Measurements from ENCODE around the gene CSPG4. TPM values are rescaled to one million over a fixed set of nuclear protein-coding genes. Genes with fewer than 3 reads are reported as not detected.
"Not testable (repeated sequence)": the region's sequence is repeated elsewhere in the genome, so short reads cannot be mapped to it uniquely, and the experiment has no call there.

Gene CSPG4
- total and polyA plus RNA-seq, 2 of the 8 experiments (the other 6 are each of a cell fraction or from before 2014, with no cell fraction given): 1.4 to 3.0 TPM

DNA sequence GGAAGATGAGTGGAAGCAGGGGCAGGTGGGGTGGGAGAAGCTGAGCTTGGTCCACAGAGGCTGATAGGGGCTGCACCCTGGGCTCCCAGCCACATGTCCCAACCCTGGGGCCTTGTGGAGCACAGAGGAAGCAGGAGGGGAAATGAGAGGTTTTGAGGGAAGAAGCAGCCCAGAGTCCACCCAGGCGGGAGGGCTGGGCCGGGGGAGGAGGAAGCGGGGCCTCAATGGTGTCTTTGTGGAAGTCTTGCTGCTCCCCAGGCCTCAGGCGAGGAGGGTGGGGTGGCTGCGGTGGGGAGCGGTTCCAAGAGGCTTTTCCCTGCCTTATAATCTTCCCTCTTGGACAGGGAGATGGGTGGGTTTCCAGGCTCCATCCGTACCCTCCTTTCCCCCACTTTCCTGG lies 13.1 kb downstream of the CSPG4 start:
- FAIRE-seq: not testable (repeated sequence)

More for the DNA sequence above, 13.1 kb downstream of the CSPG4 start:
- H3K36me3 ChIP-seq (ENCODE audit: control insufficient read depth in 2 of 4, insufficient read depth in 4 of 4, low read length in 3 of 4); H2BK12ac ChIP-seq (ENCODE audit: low read depth, low read length); H3K4me1 ChIP-seq (replicated peaks in 1 of 4; ENCODE audit: control insufficient read depth in 3 of 4, insufficient read depth in 4 of 4, low read length in 3 of 4); H2AFZ ChIP-seq (ENCODE audit: low read length); H2BK20ac ChIP-seq (ENCODE audit: low read length); H2AK5ac ChIP-seq (ENCODE audit: low read depth, low read length); H3K79me1 ChIP-seq (ENCODE audit: low read depth, low read length); H4K5ac ChIP-seq (ENCODE audit: insufficient read length, low read depth, low read length); H3K18ac ChIP-seq (ENCODE audit: extremely low read depth, low read length); POLR2A ChIA-PET (ENCODE audit: partially characterized antibody); H3K4me2 ChIP-seq (ENCODE audit: insufficient read depth in 1 of 2, low read depth in 2 of 2, low read length in 2 of 2); H3K27me3 ChIP-seq (replicated peaks in 1 of 4; ENCODE audit: control insufficient read depth in 3 of 4, extremely low read depth in 1 of 4, insufficient read depth in 3 of 4, low read length in 3 of 4); H4K8ac ChIP-seq (ENCODE audit: extremely low read depth, insufficient read depth, low read length); H3K23ac ChIP-seq (ENCODE audit: insufficient read length); H2BK15ac ChIP-seq (ENCODE audit: low read length); H4K20me1 ChIP-seq (replicated peaks in 1 of 2; ENCODE audit: control insufficient read depth in 1 of 2, insufficient read depth in 2 of 2, low read length in 2 of 2); H2BK5ac ChIP-seq (ENCODE audit: low read depth, low read length); H3K23me2 ChIP-seq (ENCODE audit: low read depth, low read length); H2BK120ac ChIP-seq (replicated peaks; ENCODE audit: low read depth, low read length); H4K91ac ChIP-seq (replicated peaks; ENCODE audit: insufficient read length, low read length); H3K9me3 ChIP-seq (ENCODE audit: insufficient read depth in 2 of 2, low read depth in 1 of 2, low read length in 1 of 2); H3K4ac ChIP-seq (replicated peaks; ENCODE audit: insufficient read length, low read depth, low read length); H3K9ac ChIP-seq (replicated peaks in 1 of 4; ENCODE audit: extremely low read depth in 1 of 4, low read depth in 3 of 4, low read length in 3 of 4); H3K56ac ChIP-seq (replicated peaks; ENCODE audit: insufficient read length, low read depth, low read length); H3K79me2 ChIP-seq (ENCODE audit: control insufficient read depth in 1 of 2, insufficient read depth in 2 of 2, low read length in 2 of 2); DNase-seq (ENCODE audit: low read depth in 1 of 2, low spot score in 2 of 2); H3K14ac ChIP-seq (ENCODE audit: insufficient read length); H3K27ac ChIP-seq (ENCODE audit: low read depth, low read length); H3K4me3 ChIP-seq (ENCODE audit: extremely low read depth in 1 of 4, insufficient read depth in 2 of 4, low read depth in 3 of 4, low read length in 4 of 4): not testable (repeated sequence)
- WGBS, 2 experiments (ENCODE audit: extremely low coverage in 1 of 2, insufficient coverage in 1 of 2, insufficient read length in 1 of 2, insufficient replicate concordance in 2 of 2, low coverage in 1 of 2, low lambda C conversion rate in 2 of 2, missing lambda C conversion rate in 1 of 2): 60% methylated on average over 1 of the region's 7 CpGs; no CpG with 5 or more reads in 1 of the 2 experiments
- CTCF ChIA-PET (ENCODE audit: partially characterized antibody): interaction anchor here (1.3 kb wide), 1 partner anchor 33 kb away, joined by 4 read pairs; no protein-coding TSS in a partner anchor

Data from H1 (cell line).